ENCODE results near the gene FAM110A. TPM values are rescaled to one million over a fixed set of nuclear protein-coding genes. Genes with fewer than 3 reads are reported as not detected.
A peak's percentile ranks its signal among the peaks of the same experiment; 100 is the strongest.
"Not testable (repeated sequence)": the region's sequence is repeated elsewhere in the genome, so short reads cannot be mapped to it uniquely, and the experiment has no call there.

FAM110A gene
- 10 to 100 TPM; 29.6 to 58.2 TPM for total RNA-seq

- DNase-seq (ENCODE audit: low spot score) (peak; percentile 97), ATAC-seq (peak; percentile 95 to 96)
- Mint-ChIP-seq H3K4me1 (ENCODE audit: low read depth in 2 of 2) (peaks cover 39 to 42% of the 10 kb centered on the region in 2 donors), H3K27ac (peak within 1 kb of the TSS; percentile 82 to 93), H3K36me3 (peaks cover 4% of the 10 kb centered on the region), H3K4me3 (peak within 1 kb of the TSS; percentile 91), H3K27me3 (no peaks in the 10 kb centered on the region), H3K9me3 (no peaks in the 10 kb centered on the region)
Measured at GRCh38 chr20:833450-834150, at the start of gene FAM110A. FAM110A (plus strand) TSS chr20:833715; CDS start chr20:844805, 11,090 bp downstream.

GRCh38 chr20:787825-788224 is 45.7 kb upstream of the FAM110A start:
- ATAC-seq (no peak), DNase-seq (ENCODE audit: low spot score) (no peak)
- Mint-ChIP-seq H3K9me3 (peaks cover 10% of the 10 kb centered on the region), H3K4me1 (ENCODE audit: low read depth in 2 of 2) (no peaks in the 10 kb centered on the region), H3K36me3 (peaks cover 6% of the 10 kb centered on the region), H3K4me3 (no peak overlapping the region), H3K27me3 (peaks cover 41 to 58% of the 10 kb centered on the region in 2 donors), H3K27ac (no peak overlapping the region)

GRCh38 chr20:791056-791455 is 42.5 kb upstream of the FAM110A start:
- ATAC-seq (no peak), DNase-seq (ENCODE audit: low spot score) (no peak)
- Mint-ChIP-seq H3K27me3 (peaks cover 29 to 49% of the 10 kb centered on the region in 2 donors), H3K36me3 (peaks cover 6% of the 10 kb centered on the region), H3K4me1 (ENCODE audit: low read depth in 2 of 2) (no peaks in the 10 kb centered on the region), H3K27ac (no peak overlapping the region), H3K9me3 (peaks cover 4% of the 10 kb centered on the region), H3K4me3 (no peak overlapping the region)

- Mint-ChIP-seq H3K36me3 (peaks cover 6% of the 10 kb centered on the region), H3K4me3 (no peak overlapping the region), H3K9me3 (peaks cover 4% of the 10 kb centered on the region), H3K4me1 (ENCODE audit: low read depth in 2 of 2) (no peaks in the 10 kb centered on the region), H3K27me3 (peaks cover 21 to 42% of the 10 kb centered on the region in 2 donors), H3K27ac (no peak overlapping the region)
- ATAC-seq, result no peak
- no peak for DNase-seq (ENCODE audit: low spot score)
Measured at GRCh38 chr20:792248-792647, 41.3 kb upstream of the FAM110A start.

- H3K9me3 Mint-ChIP-seq, result peaks cover 1% of the 10 kb centered on the region
- H3K36me3 Mint-ChIP-seq, result peaks cover 3% of the 10 kb centered on the region
- peaks cover 14 to 37% of the 10 kb centered on the region in 2 donors for H3K27me3 Mint-ChIP-seq
- H3K4me3 Mint-ChIP-seq, result no peak overlapping the region
- DNase-seq (ENCODE audit: low spot score) (no peak), ATAC-seq (no peak)
- no peak overlapping the region for H3K27ac Mint-ChIP-seq
- H3K4me1 Mint-ChIP-seq (ENCODE audit: low read depth in 2 of 2), result no peaks in the 10 kb centered on the region
Measured at GRCh38 chr20:796921-797320, 36.6 kb upstream of the FAM110A start.

- not testable (repeated sequence) for H3K4me1 Mint-ChIP-seq (ENCODE audit: low read depth in 2 of 2); H3K9me3 Mint-ChIP-seq; H3K27ac Mint-ChIP-seq; H3K4me3 Mint-ChIP-seq; ATAC-seq; H3K36me3 Mint-ChIP-seq; DNase-seq (ENCODE audit: low spot score)
- peaks cover 18 to 33% of the 10 kb centered on the region in 2 donors for H3K27me3 Mint-ChIP-seq
Measured at GRCh38 chr20:798746-799145, 34.8 kb upstream of the FAM110A start.

- H3K36me3 Mint-ChIP-seq; H3K4me3 Mint-ChIP-seq; ATAC-seq; H3K9me3 Mint-ChIP-seq; H3K27ac Mint-ChIP-seq; DNase-seq (ENCODE audit: low spot score); H3K4me1 Mint-ChIP-seq (ENCODE audit: low read depth in 2 of 2): not testable (repeated sequence)
- H3K27me3 Mint-ChIP-seq, result peaks cover 18 to 31% of the 10 kb centered on the region in 2 donors
Measured at GRCh38 chr20:800026-800425, 33.5 kb upstream of the FAM110A start.

- Mint-ChIP-seq H3K4me1 (ENCODE audit: low read depth in 2 of 2) (no peaks in the 10 kb centered on the region), H3K27ac (no peak overlapping the region), H3K27me3 (peaks cover 21 to 38% of the 10 kb centered on the region in 2 donors), H3K9me3 (peaks cover 2% of the 10 kb centered on the region), H3K36me3 (peaks cover 6% of the 10 kb centered on the region), H3K4me3 (no peak overlapping the region)
- no peak for ATAC-seq
- DNase-seq (ENCODE audit: low spot score), result no peak
Measured at GRCh38 chr20:801678-802077, 31.8 kb upstream of the FAM110A start.

- no peaks in the 10 kb centered on the region for H3K4me1 Mint-ChIP-seq (ENCODE audit: low read depth in 2 of 2)
- H3K4me3 Mint-ChIP-seq, result no peak overlapping the region
- DNase-seq (ENCODE audit: low spot score) (no peak), ATAC-seq (no peak)
- H3K27me3 Mint-ChIP-seq, result peaks cover 25 to 35% of the 10 kb centered on the region in 2 donors
- peaks cover 2% of the 10 kb centered on the region for H3K9me3 Mint-ChIP-seq
- H3K27ac Mint-ChIP-seq, result no peak overlapping the region
- H3K36me3 Mint-ChIP-seq, result peaks cover 6% of the 10 kb centered on the region
Measured at GRCh38 chr20:805713-806112, 27.8 kb upstream of the FAM110A start.

GRCh38 chr20:811776-812434 is 21.6 kb upstream of the FAM110A start:
- not testable (repeated sequence) for H3K9me3 Mint-ChIP-seq; H3K4me3 Mint-ChIP-seq; DNase-seq (ENCODE audit: low spot score); ATAC-seq; H3K4me1 Mint-ChIP-seq (ENCODE audit: low read depth in 2 of 2); H3K36me3 Mint-ChIP-seq; H3K27ac Mint-ChIP-seq
- H3K27me3 Mint-ChIP-seq, result peaks cover 24 to 26% of the 10 kb centered on the region in 2 donors

GRCh38 chr20:812435-812814 is 21.1 kb upstream of the FAM110A start:
- not testable (repeated sequence) for H3K36me3 Mint-ChIP-seq; ATAC-seq; H3K4me1 Mint-ChIP-seq (ENCODE audit: low read depth in 2 of 2); DNase-seq (ENCODE audit: low spot score); H3K4me3 Mint-ChIP-seq; H3K9me3 Mint-ChIP-seq; H3K27ac Mint-ChIP-seq
- peaks cover 24 to 26% of the 10 kb centered on the region in 2 donors for H3K27me3 Mint-ChIP-seq

GRCh38 chr20:813390-813789 is 20.1 kb upstream of the FAM110A start:
- Mint-ChIP-seq H3K9me3 (no peaks in the 10 kb centered on the region), H3K4me1 (ENCODE audit: low read depth in 2 of 2) (peaks cover 2 to 5% of the 10 kb centered on the region in 2 donors), H3K4me3 (no peak overlapping the region), H3K36me3 (no peaks in the 10 kb centered on the region), H3K27ac (no peak overlapping the region), H3K27me3 (peaks cover 24 to 26% of the 10 kb centered on the region in 2 donors)
- ATAC-seq, result no peak
- DNase-seq (ENCODE audit: low spot score), result no peak

- ATAC-seq, result peak in 1 of 2 donors; percentile 20
- H3K36me3 Mint-ChIP-seq, result no peaks in the 10 kb centered on the region
- H3K27me3 Mint-ChIP-seq, result peaks cover 13 to 16% of the 10 kb centered on the region in 2 donors
- no peak for DNase-seq (ENCODE audit: low spot score)
- no peak overlapping the region for H3K27ac Mint-ChIP-seq
- H3K4me1 Mint-ChIP-seq (ENCODE audit: low read depth in 2 of 2), result peaks cover 2 to 7% of the 10 kb centered on the region in 2 donors
- H3K4me3 Mint-ChIP-seq, result no peak overlapping the region
- no peaks in the 10 kb centered on the region for H3K9me3 Mint-ChIP-seq
Measured at GRCh38 chr20:815226-815625, 18.3 kb upstream of the FAM110A start.

GRCh38 chr20:815914-816606 is 17.5 kb upstream of the FAM110A start:
- peak; percentile 58 to 61 for ATAC-seq
- peak; percentile 71 for DNase-seq (ENCODE audit: low spot score)
- Mint-ChIP-seq H3K9me3 (no peaks in the 10 kb centered on the region), H3K27me3 (peaks cover 11 to 13% of the 10 kb centered on the region in 2 donors), H3K4me1 (ENCODE audit: low read depth in 2 of 2) (peaks cover 2 to 11% of the 10 kb centered on the region in 2 donors), H3K27ac (no peak overlapping the region), H3K36me3 (no peaks in the 10 kb centered on the region), H3K4me3 (no peak overlapping the region)

Data from natural killer cell treated with Interleukin-12 subunit alpha and Interleukin-12 subunit beta and Interleukin-15 and Interleukin-18, amount 100 ng/mL, for 72 hours (primary cell).